GM19351 (cell line): ENCODE results near the gene KRTAP12-2.
"Not testable (repeated sequence)": the region's sequence is repeated elsewhere in the genome, so short reads cannot be mapped to it uniquely, and the experiment has no call there.

Source experiments
- ATAC-seq: cut with Tn5 transposase; IDR thresholded peaks from one replicate; pipeline ENCODE4 v1.9.1; 2021; ENCODE audit warnings: mild to moderate bottlenecking, moderate library complexity; ENCODE audit not compliant: unreplicated experiment

Gene KRTAP12-2

GRCh38 chr21:44702973-44703730, 36.4 kb upstream of the KRTAP12-2 start:
- no peak for ATAC-seq

GRCh38 chr21:44702111-44702972, 35.6 kb upstream of the KRTAP12-2 start:
- ATAC-seq: no peak

DNA sequence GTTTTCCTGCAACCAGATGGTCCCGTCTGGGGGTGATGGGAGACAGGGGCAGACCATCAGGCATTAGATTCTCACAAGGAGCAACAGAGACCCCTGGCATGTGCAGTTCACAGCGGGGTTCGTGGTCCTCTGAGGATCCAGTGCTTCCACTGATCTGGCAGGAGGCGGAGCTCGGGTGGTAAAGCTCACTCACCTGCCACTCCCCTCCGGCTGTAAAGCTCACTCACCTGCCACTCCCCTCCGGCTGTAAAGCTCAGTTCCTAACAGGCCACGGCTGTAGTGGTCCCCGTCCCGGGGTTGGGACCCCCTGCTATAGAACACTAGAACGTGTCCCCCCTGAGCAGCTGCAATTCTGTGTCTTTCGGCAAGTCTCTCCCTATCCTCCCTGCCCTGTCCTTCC, 34.8 kb upstream of the KRTAP12-2 start:
- ATAC-seq: no peak

- no peak for ATAC-seq
Observed at GRCh38 chr21:44701023-44701400, 34.3 kb upstream of the KRTAP12-2 start.

GRCh38 chr21:44700101-44701022, 33.6 kb upstream of the KRTAP12-2 start:
- no peak for ATAC-seq

- no peak for ATAC-seq
Observed at GRCh38 chr21:44699502-44700001, 32.8 kb upstream of the KRTAP12-2 start.

DNA sequence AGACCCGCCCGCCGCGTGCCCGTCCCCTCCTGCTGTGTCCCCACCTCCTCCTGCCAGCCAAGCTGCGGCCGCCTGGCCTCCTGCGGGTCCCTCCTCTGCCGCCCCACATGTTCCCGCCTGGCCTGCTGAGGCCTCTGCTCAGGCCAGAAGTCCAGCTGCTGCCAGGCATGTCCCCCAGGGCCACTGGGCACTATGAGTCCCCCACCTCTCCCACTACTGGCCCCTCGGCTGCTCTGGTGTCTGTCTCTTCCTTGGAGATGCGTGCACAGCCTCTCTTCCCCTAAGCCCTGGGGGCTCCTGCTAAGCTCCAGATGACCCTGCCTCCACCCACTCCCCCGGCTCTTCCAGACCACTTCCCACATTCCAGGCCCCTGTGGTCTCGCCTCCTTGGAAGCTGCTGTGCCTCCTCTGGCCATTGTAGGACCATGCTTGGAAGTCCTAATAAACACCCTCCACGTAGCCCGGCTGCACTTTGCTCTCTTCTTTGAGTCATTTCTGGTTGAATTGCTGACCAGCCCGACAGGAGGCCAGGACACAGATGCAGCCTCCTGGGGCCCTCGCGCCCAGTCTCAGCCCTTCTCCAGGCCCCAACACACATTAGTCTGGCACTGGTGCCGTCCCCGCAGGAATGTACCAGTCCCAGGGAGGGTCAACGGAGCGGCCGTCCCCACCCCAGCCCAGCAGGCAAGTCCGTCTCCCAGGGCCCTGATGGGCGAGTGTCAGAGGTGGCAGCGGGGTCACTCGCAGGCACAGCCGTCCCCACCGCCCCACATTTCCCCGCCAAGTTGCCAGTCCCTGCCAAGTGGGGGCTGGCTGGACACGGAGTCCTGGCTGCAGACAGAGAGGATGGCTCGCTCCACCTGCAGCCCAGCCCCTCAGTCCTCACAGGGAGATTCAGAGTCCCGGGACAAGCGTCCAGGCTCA, 31.3 kb upstream of the KRTAP12-2 start:
- ATAC-seq: no peak

DNA sequence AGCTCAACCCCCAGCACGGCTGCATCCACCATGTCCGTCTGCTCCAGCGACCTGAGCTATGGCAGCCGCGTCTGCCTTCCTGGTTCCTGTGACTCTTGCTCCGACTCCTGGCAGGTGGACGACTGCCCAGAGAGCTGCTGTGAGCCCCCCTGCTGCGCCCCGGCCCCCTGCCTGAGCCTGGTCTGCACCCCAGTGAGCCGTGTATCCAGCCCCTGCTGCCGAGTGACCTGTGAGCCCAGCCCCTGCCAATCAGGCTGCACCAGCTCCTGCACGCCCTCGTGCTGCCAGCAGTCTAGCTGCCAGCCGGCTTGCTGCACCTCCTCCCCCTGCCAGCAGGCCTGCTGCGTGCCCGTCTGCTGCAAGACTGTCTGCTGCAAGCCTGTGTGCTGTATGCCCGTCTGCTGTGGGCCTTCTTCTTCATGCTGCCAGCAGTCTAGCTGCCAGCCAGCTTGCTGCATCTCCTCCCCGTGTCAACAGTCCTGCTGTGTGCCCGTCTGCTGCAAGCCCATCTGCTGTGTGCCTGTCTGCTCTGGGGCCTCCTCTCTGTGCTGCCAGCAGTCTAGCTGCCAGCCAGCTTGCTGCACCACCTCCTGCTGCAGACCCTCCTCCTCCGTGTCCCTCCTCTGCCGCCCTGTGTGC, 30.6 kb upstream of the KRTAP12-2 start, which contains the start of gene KRTAP10-12:
KRTAP10-12 (plus strand) TSS at position 1 of the 639 bp plus-strand sequence; CDS start at position 31, 30 bp downstream.
- ATAC-seq: not testable (repeated sequence)

GRCh38 chr21:44696572-44696971, 29.8 kb upstream of the KRTAP12-2 start:
- ATAC-seq: no peak

- no peak for ATAC-seq
Observed at GRCh38 chr21:44695641-44696040, 28.9 kb upstream of the KRTAP12-2 start.

- ATAC-seq: no peak
Observed at GRCh38 chr21:44695184-44695583, 28.5 kb upstream of the KRTAP12-2 start.

- no peak for ATAC-seq
Observed at GRCh38 chr21:44694776-44695175, 28.0 kb upstream of the KRTAP12-2 start.

DNA sequence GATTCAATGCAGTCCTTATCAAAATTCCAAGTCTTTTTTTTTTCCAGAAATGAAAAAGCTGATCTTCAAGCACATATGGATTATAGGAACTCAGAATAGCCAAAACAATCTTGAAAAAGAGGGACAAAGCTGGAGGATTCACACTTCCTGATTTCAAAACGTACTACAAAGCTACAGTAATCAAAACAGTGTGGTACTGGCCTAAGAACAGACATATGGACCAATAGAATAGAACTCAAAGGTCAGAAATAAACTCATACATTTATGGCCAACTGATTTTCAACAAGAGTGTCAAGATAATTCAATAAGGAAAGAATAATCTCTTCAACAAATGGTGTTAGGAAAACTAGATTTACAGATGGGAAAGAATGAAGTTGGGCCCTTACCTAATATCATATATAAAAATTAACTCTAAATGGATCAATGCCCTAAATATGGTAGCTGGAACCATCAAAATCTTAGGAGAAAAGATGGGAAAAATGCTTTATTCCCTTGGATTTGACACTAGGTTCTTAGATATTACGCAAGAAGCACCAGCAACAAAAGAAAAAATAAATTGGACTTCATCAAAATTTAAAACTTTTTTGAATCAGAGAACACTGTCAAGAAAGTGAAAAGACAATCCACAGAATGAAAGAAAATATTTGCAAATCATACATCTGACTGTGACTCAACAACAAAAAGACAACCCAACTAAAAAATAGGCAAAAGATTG, 26.2 kb upstream of the KRTAP12-2 start:
- no peak for ATAC-seq

GRCh38 chr21:44691686-44692085, 25.0 kb upstream of the KRTAP12-2 start:
- ATAC-seq: no peak

DNA sequence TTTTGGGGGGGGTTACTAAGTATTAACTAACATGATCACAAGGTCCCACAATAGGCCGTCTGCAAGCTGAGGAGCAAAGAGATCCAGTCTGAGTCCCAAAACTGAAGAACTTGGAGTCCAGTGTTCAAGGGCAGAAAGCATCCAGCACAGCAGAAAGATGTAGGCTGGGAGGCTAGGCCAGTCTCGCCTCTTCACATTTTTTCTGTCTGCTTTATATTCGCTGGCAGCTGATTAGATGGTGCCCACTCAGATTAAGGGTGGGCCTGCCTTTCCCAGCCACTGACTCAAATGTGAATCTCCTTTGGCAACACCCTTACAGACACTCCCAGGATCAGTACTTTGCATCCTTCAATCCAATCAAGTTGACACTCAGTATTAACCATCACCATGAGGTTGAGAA, 23.0 kb upstream of the KRTAP12-2 start:
- ATAC-seq: not testable (repeated sequence)

DNA sequence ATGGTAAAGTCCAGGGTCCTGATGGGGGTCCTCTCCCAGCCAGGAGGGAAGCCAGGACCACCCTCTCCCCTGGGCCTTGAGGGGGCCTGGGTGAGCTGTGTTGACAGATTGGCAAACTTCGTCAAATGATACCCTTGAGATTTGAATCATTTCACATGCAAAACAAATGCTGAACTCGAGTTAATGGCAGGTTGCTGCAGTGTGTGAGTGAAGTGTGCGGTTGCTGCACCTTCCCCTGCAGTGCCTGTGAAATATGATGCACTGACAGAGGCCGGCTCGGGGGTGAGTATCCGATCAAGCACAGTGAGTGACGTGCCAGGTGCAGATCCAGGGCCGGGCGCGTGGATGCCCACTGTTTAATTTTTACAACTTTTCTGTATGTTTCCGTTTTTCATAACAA, 20.9 kb upstream of the KRTAP12-2 start:
- no peak for ATAC-seq

- no peak for ATAC-seq
Observed at GRCh38 chr21:44686843-44687561, 20.3 kb upstream of the KRTAP12-2 start.
